K562 (cell line): ENCODE data around the gene ASB10. TPM values are rescaled to one million over a fixed set of nuclear protein-coding genes. Genes with fewer than 3 reads are reported as not detected.

ENCODE experiments used
- ATAC-seq: fragments of 200-7000 bp; cut with Tn5 transposase; 3 replicates; pipeline ENCODE4 v1.9.1; 2020; ENCODE audit warnings: moderate library complexity
- BruUV-seq: library from RNA; stranded (reverse); fragments of 400-500 nt; replicated peaks from 2 replicates; lab custom pipeline; 2021; lab: Mats Ljungman, UMichigan
- CTCF ChIA-PET: fragments of 300-600 bp; formaldehyde crosslinking; extraction: SDS; loops from one replicate; lab custom pipeline; 2021; ENCODE audit warnings: low intra/inter-chr PET ratio; lab: Yijun Ruan, JAX
- POLR2A ChIA-PET: fragments of 300-600, 350-650 bp; sonication (Branson Sonifier 250); formaldehyde crosslinking; extraction: SDS; loops from one replicate; lab custom pipeline; 2021; ENCODE audit warnings: antibody characterized with exemption, inconsistent platforms; lab: Yijun Ruan, JAX
- DNase-seq, 4 experiments: peaks; one replicate each; pipeline versions ENCODE4 v3.0.0 to v3.0.0-alpha.2; 2011 to 2018; ENCODE audit warnings: low spot score in 3 of 4, mixed read lengths in 3 of 4; ENCODE audit errors: extremely low read depth in 1 of 4
- FAIRE-seq: peaks from 2 replicates; lab custom pipeline; 2011; peaks lifted over from hg19 to GRCh38; lab: Jason Lieb, UNC
- H2AFZ ChIP-seq: 2 replicates; pipeline ENCODE4 v1.6.0; 2011; ENCODE audit warnings: low read depth, low read length, control low read depth, inconsistent platforms
- H3K27ac ChIP-seq: fragments of 200-600 bp; 3 replicates; pipeline ENCODE4 v1.8.0; 2011; ENCODE audit warnings: low read depth, mild to moderate bottlenecking, control low read depth, inconsistent platforms, low read length, moderate library complexity, mixed read lengths; ENCODE audit errors: extremely low read depth
- H3K27me3 ChIP-seq, 2 experiments: fragments of 300-600 bp in 1 of 2; 2 replicates in 1 of 2; 3 replicates in 1 of 2; pipeline versions ENCODE4 v1.6.0 to v1.8.0; 2011; ENCODE audit warnings: inconsistent platforms in 2 of 2, low read length in 2 of 2, mild to moderate bottlenecking in 1 of 2, mixed read lengths in 1 of 2, moderate library complexity in 1 of 2; ENCODE audit not compliant: control insufficient read depth in 2 of 2, insufficient read depth in 2 of 2
- H3K36me3 ChIP-seq: fragments of 300-600 bp; 3 replicates; pipeline ENCODE4 v1.8.0; 2011; ENCODE audit warnings: mild to moderate bottlenecking, low read length, inconsistent platforms; ENCODE audit not compliant: control insufficient read depth, insufficient read depth
- H3K4me1 ChIP-seq, 2 experiments: fragments of 200-600 bp in 1 of 2; replicated peaks in 1 of 2; 2 replicates in 1 of 2; 3 replicates in 1 of 2; pipeline versions ENCODE4 v1.5.1 to v1.8.0; 2011; ENCODE audit warnings: inconsistent platforms in 2 of 2, low read length in 2 of 2, mild to moderate bottlenecking in 1 of 2, mixed read lengths in 1 of 2, moderate library complexity in 1 of 2; ENCODE audit not compliant: control insufficient read depth in 2 of 2, insufficient read depth in 2 of 2
- H3K4me2 ChIP-seq: 2 replicates; pipeline ENCODE4 v1.6.1; 2011; ENCODE audit warnings: low read length, control low read depth, inconsistent platforms, mixed read lengths; ENCODE audit not compliant: insufficient read depth
- H3K4me3 ChIP-seq: fragments of 200-600 bp; sonication (generic), shearing (Covaris generic); 2 replicates; pipeline ENCODE4 v1.5.1; 2016; ENCODE audit warnings: control low read depth, inconsistent platforms
- H3K79me2 ChIP-seq: fragments of 200-600 bp; 3 replicates; pipeline ENCODE4 v1.8.0; 2011; ENCODE audit warnings: low read length, inconsistent platforms; ENCODE audit not compliant: control insufficient read depth, insufficient read depth
- H3K9ac ChIP-seq, 2 experiments: 2 replicates each; pipeline versions ENCODE4 v1.6.0 to v1.6.1; 2011; ENCODE audit warnings: low read depth in 2 of 2, low read length in 2 of 2, control low read depth in 1 of 2, inconsistent platforms in 1 of 2, mild to moderate bottlenecking in 1 of 2, mixed read lengths in 1 of 2; ENCODE audit not compliant: insufficient read depth in 1 of 2
- H3K9me1 ChIP-seq: one replicate; pipeline ENCODE4 v1.6.0; 2011; ENCODE audit warnings: inconsistent platforms, mild to moderate bottlenecking, low read length, moderate library complexity; ENCODE audit not compliant: control insufficient read depth, insufficient read depth
- H3K9me3 ChIP-seq: replicated peaks from 2 replicates; pipeline ENCODE4 v1.5.1; 2011; ENCODE audit warnings: low read depth, low read length, inconsistent platforms; ENCODE audit not compliant: control insufficient read depth, insufficient read depth
- H4K20me1 ChIP-seq: replicated peaks from 2 replicates; pipeline ENCODE4 v1.6.1; 2011; ENCODE audit warnings: low read length, inconsistent platforms, mixed read lengths; ENCODE audit not compliant: control insufficient read depth, insufficient read depth
- BHLHE40 ChIP-seq: IDR thresholded peaks from 2 replicates; pipeline ENCODE4 v1.6.1; 2011; ENCODE audit warnings: low read length, improper control_type of control experiment
- CBX8 ChIP-seq: fragments of 200-600 bp; sonication (generic); IDR thresholded peaks from 2 replicates; pipeline ENCODE4 v1.6.1; 2012; ENCODE audit warnings: borderline replicate concordance, mixed run types, low read depth, mild to moderate bottlenecking, moderate library complexity, mixed read lengths, low read length, control low read depth, inconsistent platforms; ENCODE audit not compliant: poor library complexity, severe bottlenecking; ENCODE audit errors: extremely low read depth
- HDAC8 ChIP-seq: fragments of 450-650 bp; IDR thresholded peaks from 2 replicates; pipeline ENCODE4 v1.6.1; 2016; ENCODE audit warnings: mild to moderate bottlenecking, missing genetic modification characterization, moderate library complexity, missing compliant biosample characterization
- HINFP ChIP-seq: fragments of 450-650 bp; conservative IDR thresholded peaks from 2 replicates; pipeline ENCODE4 v1.6.1; 2016; ENCODE audit warnings: missing genetic modification characterization, low read depth, mild to moderate bottlenecking, control low read depth, missing compliant biosample characterization
- KAT8 ChIP-seq: fragments of 450-650 bp; IDR thresholded peaks from 2 replicates; pipeline ENCODE4 v1.6.1; 2016; ENCODE audit warnings: low read depth, mild to moderate bottlenecking
- KLF13 ChIP-seq: fragments of 450-650 bp; IDR thresholded peaks from 2 replicates; pipeline ENCODE4 v1.6.1; 2016; ENCODE audit warnings: missing genetic modification characterization, low read depth, mild to moderate bottlenecking, missing compliant biosample characterization, moderate library complexity, borderline replicate concordance
- NCOR1 ChIP-seq: fragments of 450-650 bp; IDR thresholded peaks from 2 replicates; pipeline ENCODE4 v1.6.1; 2016; ENCODE audit warnings: mild to moderate bottlenecking, moderate library complexity
- SAP30 ChIP-seq: fragments of 200-600 bp; sonication (generic); IDR thresholded peaks from 2 replicates; pipeline ENCODE4 v1.6.1; 2012; ENCODE audit warnings: borderline replicate concordance, low read depth, mild to moderate bottlenecking, moderate library complexity, low read length, control low read depth, inconsistent platforms; ENCODE audit not compliant: insufficient read depth, poor library complexity, severe bottlenecking
- SMARCC2 ChIP-seq: fragments of 450-650 bp; IDR thresholded peaks from 2 replicates; pipeline ENCODE4 v1.6.1; 2017; ENCODE audit warnings: antibody characterized with exemption, moderate library complexity, mild to moderate bottlenecking, low read depth
- SP2 ChIP-seq: IDR thresholded peaks from 2 replicates; pipeline ENCODE4 v1.6.1; 2011; ENCODE audit warnings: mild to moderate bottlenecking, low read depth, low read length, moderate library complexity; ENCODE audit not compliant: poor library complexity, severe bottlenecking; ENCODE audit errors: extremely low read depth
- TGIF2 ChIP-seq: sonication (generic); formaldehyde crosslinking; IDR thresholded peaks from 2 replicates; pipeline ENCODE4 v1.8.1; 2022; ENCODE audit warnings: mild to moderate bottlenecking, missing genetic modification reagents, moderate library complexity
- ZNF511 ChIP-seq: sonication (generic); formaldehyde crosslinking; IDR thresholded peaks from 2 replicates; pipeline ENCODE4 v1.8.0; 2022; ENCODE audit warnings: mild to moderate bottlenecking, missing genetic modification reagents
- WGBS: fragments of 100-300 bp; shearing (Covaris generic); methylation state at CpG from one replicate; pipeline ENCODE4 v1.1.6; 2016; ENCODE audit warnings: low coverage, mixed read lengths; ENCODE audit not compliant: insufficient coverage; ENCODE audit errors: missing lambda C conversion rate; 5-methylcytosine and 5-hydroxymethylcytosine counted together
- in situ Hi-C: fragments of 300-500 bp; cut with MboI; formaldehyde crosslinking; loops from 4 replicates; pipeline ENCODE4 v1.15.0; 2018; ENCODE audit warnings: inconsistent platforms, mixed read lengths
- intact Hi-C: fragments of 100-400 bp; cut with micrococcal nuclease; formaldehyde crosslinking; loops from 2 replicates; pipeline ENCODE4 v1.14.2; 2022
- polyA plus RNA-seq, 8 experiments: library from polyadenylated mRNA; depleted of rRNA in 4 of 8; stranded (reverse) in 5 of 8; unstranded in 3 of 8; fragments of >200 nt; fragmentation: Nextera tagmentation in 2 of 8; fragmentation: Illumina TruSeq in 1 of 8; extraction: Ambion mirVana in 2 of 8; extraction: Trizol in 1 of 8; gene quantifications; 2 replicates each; pipeline versions ENCODE4 v1.2.1 to v1.2.3, GENCODE V29; 2011 to 2014; ENCODE audit warnings: inconsistent platforms in 1 of 8, missing spikeins in 1 of 8
- total RNA-seq, 7 experiments: library from RNA; depleted of rRNA in 6 of 7; stranded (reverse); fragments of >200 nt in 6 of 7; fragmentation: Illumina TruSeq in 2 of 7; extraction: Trizol in 2 of 7; gene quantifications; 2 replicates each; pipeline versions ENCODE4 v1.2.1 to v1.2.3, GENCODE V29; 2011 to 2021; ENCODE audit warnings: low replicate concordance in 1 of 7
- TF ChIP-seq, protein P1 (sequence below): sonication (generic); formaldehyde crosslinking; IDR thresholded peaks from 2 replicates; pipeline ENCODE4 v1.9.0; 2022; ENCODE audit warnings: mild to moderate bottlenecking, missing genetic modification reagents
- TF ChIP-seq, protein P2 (sequence below): fragments of 250-450 bp; sonication (Bioruptor Pico); IDR thresholded peaks from 2 replicates; pipeline ENCODE4 v1.4.0; 2020; ENCODE audit warnings: mild to moderate bottlenecking

Gene ASB10
- total and polyA plus RNA-seq, 9 of the 15 experiments (the other 6 are each of a cell fraction or from before 2014, with no cell fraction given): not detected

DNA sequence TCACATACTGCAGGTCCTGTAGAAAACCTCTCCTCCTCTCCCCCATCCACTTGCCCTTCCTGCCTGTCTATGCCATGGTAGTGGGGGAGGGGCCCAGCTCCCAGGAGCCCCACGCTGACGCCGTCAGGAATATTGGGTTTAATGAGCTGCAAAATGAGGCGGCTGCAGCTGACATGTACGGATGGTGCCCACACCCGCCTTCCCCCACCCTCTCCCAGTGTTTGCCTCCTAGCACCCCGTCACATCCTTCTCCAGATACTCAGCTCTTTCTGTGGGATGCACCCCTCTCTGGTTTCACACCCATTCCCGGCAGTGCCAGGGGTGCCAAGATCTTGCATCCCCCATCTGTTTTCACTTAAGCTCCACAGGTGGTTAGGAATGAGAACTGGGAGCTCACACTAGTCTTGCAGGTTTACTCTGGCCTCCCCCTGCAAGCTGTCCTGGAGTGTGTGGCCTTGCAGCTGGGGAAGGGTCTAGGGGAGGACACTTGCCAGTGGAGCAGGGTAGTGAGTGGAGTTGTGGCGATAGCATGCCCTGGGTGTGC is 45.7 kb downstream of the ASB10 start:
- in situ Hi-C loops: no loop called here
- no peak overlapping the region for H3K9ac ChIP-seq
- no peaks in the 10 kb centered on the region for H3K9me3 ChIP-seq
- DNase-seq: no peak
- peaks cover 4% of the 10 kb centered on the region; the same call in 1 of the 2 replicates for H4K20me1 ChIP-seq
- no peak overlapping the region for H3K4me3 ChIP-seq
- no peak overlapping the region for H2AFZ ChIP-seq
- H3K79me2 ChIP-seq: no peaks in the 10 kb centered on the region
- no peak for FAIRE-seq
- H3K4me1 ChIP-seq: peaks cover 0 to 32% of the 10 kb centered on the region in 2 experiments; a peak in 2 of 5 replicates
- intact Hi-C loops: no loop called here
- no TSS peak for BruUV-seq
- H3K36me3 ChIP-seq: peaks cover 80% of the 10 kb centered on the region
- ChIA-PET CTCF (interaction anchor here (0.6 to 0.7 kb wide), 2 partner anchors 32 to 307 kb away, joined by 3 to 4 read pairs; no protein-coding TSS in a partner anchor), POLR2A (interaction anchor here (1.0 to 2.3 kb wide), 2 partner anchors 8 to 61 kb away, joined by 4 to 14 read pairs; partner anchors contain the start of gene FASTK)
- ATAC-seq: no peak
- 96% methylated on average over 9 of the region's 9 CpGs for WGBS
- peaks cover 5% of the 10 kb centered on the region for H3K9me1 ChIP-seq
- TF ChIP-seq SMARCC2 (no peak), NCOR1 (no peak), ZNF511 (CRISPR knock-in tag) (no peak), CBX8 (no peak), KAT8 (no peak), TGIF2 (CRISPR knock-in tag) (no peak), SAP30 (no peak), BHLHE40 (no peak), SP2 (no peak), HDAC8 (no peak), HINFP (no peak), KLF13 (tag) (no peak)
- TF ChIP-seq, protein P1, sequence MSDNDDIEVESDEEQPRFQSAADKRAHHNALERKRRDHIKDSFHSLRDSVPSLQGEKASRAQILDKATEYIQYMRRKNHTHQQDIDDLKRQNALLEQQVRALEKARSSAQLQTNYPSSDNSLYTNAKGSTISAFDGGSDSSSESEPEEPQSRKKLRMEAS: no peak
- TF ChIP-seq, protein P2, sequence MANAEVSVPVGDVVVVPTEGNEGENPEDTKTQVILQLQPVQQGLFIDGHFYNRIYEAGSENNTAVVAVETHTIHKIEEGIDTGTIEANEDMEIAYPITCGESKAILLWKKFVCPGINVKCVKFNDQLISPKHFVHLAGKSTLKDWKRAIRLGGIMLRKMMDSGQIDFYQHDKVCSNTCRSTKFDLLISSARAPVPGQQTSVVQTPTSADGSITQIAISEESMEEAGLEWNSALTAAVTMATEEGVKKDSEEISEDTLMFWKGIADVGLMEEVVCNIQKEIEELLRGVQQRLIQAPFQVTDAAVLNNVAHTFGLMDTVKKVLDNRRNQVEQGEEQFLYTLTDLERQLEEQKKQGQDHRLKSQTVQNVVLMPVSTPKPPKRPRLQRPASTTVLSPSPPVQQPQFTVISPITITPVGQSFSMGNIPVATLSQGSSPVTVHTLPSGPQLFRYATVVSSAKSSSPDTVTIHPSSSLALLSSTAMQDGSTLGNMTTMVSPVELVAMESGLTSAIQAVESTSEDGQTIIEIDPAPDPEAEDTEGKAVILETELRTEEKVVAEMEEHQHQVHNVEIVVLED (CRISPR knock-in tag): no peak
- H3K27me3 ChIP-seq: no peaks in the 10 kb centered on the region
- no peak overlapping the region for H3K4me2 ChIP-seq
- no peak overlapping the region for H3K27ac ChIP-seq
